BJ (cell line): ENCODE results near the gene MAPKAP1. TPM values are rescaled to one million over a fixed set of nuclear protein-coding genes. Genes with fewer than 3 reads are reported as not detected.

Experiments
- CTCF ChIA-PET: fragments of 350-600 bp; formaldehyde crosslinking; extraction: SDS; loops from one replicate; lab custom pipeline; 2021; ENCODE audit warnings: antibody characterized with exemption, inconsistent platforms; lab: Yijun Ruan, JAX
- POLR2A ChIA-PET: fragments of 300-600 bp; sonication (Branson Sonifier 250); formaldehyde crosslinking; extraction: SDS; loops from one replicate; lab custom pipeline; 2021; ENCODE audit warnings: antibody characterized with exemption; lab: Charles Lee
- DNase-seq: peaks from one replicate; pipeline ENCODE4 v3.0.0-alpha.2; 2011; ENCODE audit warnings: low read depth
- H3K27me3 ChIP-seq: 2 replicates; pipeline ENCODE4 v1.6.0; 2011; ENCODE audit warnings: low read length; ENCODE audit not compliant: control insufficient read depth, insufficient read depth
- H3K36me3 ChIP-seq: 2 replicates; pipeline ENCODE4 v1.5.1; 2011; ENCODE audit warnings: low read length; ENCODE audit not compliant: control insufficient read depth, insufficient read depth
- H3K4me3 ChIP-seq: 2 replicates; pipeline ENCODE4 v1.5.1; 2011; ENCODE audit warnings: low read depth, mild to moderate bottlenecking, control low read depth, low read length
- polyA plus RNA-seq: library from polyadenylated mRNA; depleted of rRNA; stranded (reverse); fragments of >200 nt; gene quantifications from 2 replicates; pipeline ENCODE4 v1.2.3, GENCODE V29; 2011
- TF ChIP-seq, protein P1 (sequence below): IDR thresholded peaks from 2 replicates; pipeline ENCODE4 v1.5.1; 2011; ENCODE audit warnings: low read depth, mild to moderate bottlenecking, control low read depth, inconsistent platforms, low read length, moderate library complexity; ENCODE audit not compliant: insufficient read depth

Gene MAPKAP1
- polyA plus RNA-seq, 1 experiment = 113 TPM

- ChIA-PET POLR2A (no interaction called here), CTCF (no interaction called here)
- TF ChIP-seq, protein P1, sequence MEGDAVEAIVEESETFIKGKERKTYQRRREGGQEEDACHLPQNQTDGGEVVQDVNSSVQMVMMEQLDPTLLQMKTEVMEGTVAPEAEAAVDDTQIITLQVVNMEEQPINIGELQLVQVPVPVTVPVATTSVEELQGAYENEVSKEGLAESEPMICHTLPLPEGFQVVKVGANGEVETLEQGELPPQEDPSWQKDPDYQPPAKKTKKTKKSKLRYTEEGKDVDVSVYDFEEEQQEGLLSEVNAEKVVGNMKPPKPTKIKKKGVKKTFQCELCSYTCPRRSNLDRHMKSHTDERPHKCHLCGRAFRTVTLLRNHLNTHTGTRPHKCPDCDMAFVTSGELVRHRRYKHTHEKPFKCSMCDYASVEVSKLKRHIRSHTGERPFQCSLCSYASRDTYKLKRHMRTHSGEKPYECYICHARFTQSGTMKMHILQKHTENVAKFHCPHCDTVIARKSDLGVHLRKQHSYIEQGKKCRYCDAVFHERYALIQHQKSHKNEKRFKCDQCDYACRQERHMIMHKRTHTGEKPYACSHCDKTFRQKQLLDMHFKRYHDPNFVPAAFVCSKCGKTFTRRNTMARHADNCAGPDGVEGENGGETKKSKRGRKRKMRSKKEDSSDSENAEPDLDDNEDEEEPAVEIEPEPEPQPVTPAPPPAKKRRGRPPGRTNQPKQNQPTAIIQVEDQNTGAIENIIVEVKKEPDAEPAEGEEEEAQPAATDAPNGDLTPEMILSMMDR = no peak
- no peak overlapping the region for H3K4me3 ChIP-seq
- DNase-seq = no peak
- no peaks in the 10 kb centered on the region for H3K36me3 ChIP-seq
- H3K27me3 ChIP-seq = no peaks in the 10 kb centered on the region
Measured at GRCh38 chr9:125460883-125461635, 245.9 kb downstream of the MAPKAP1 start.

DNA sequence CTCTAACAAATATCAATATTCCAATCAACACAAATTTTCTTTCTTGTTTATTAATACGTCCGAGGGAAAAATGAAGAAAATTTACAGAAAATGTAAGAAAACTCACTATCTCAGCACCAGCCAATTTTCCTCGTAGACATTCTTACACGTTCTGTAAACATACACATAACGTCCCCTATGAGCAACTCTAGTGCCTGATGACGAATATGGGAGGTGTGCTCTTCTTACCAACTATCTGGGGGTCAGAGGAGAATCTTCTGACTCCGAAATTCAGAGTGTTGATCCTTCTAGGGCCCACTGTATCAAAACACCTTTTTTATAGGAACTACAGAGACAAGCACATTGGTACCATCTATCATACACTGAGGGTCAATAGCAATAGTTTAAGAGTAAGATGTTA lies 246.7 kb downstream of the MAPKAP1 start:
- ChIA-PET POLR2A (no interaction called here), CTCF (no interaction called here)
- DNase-seq = no peak
- H3K27me3 ChIP-seq = no peaks in the 10 kb centered on the region
- TF ChIP-seq, protein P1 = no peak
- no peak overlapping the region for H3K4me3 ChIP-seq
- no peaks in the 10 kb centered on the region for H3K36me3 ChIP-seq

- POLR2A ChIA-PET = no interaction called here
- CTCF ChIA-PET = interaction anchor here (1.0 kb wide), 1 partner anchor 101 kb away, joined by 3 read pairs; no protein-coding TSS in a partner anchor
- H3K27me3 ChIP-seq = no peaks in the 10 kb centered on the region
- TF ChIP-seq, protein P1 = no peak
- no peaks in the 10 kb centered on the region for H3K36me3 ChIP-seq
- DNase-seq = no peak
- H3K4me3 ChIP-seq = no peak overlapping the region
Measured at GRCh38 chr9:125457357-125457756, 249.7 kb downstream of the MAPKAP1 start.

GRCh38 chr9:125455876-125456275 lies 251.1 kb downstream of the MAPKAP1 start:
- no peak for DNase-seq
- TF ChIP-seq, protein P1 = no peak
- Histone ChIP-seq H3K4me3 (no peak overlapping the region), H3K36me3 (peaks cover 2% of the 10 kb centered on the region), H3K27me3 (no peaks in the 10 kb centered on the region)
- POLR2A ChIA-PET = no interaction called here
- CTCF ChIA-PET = no interaction called here

DNA sequence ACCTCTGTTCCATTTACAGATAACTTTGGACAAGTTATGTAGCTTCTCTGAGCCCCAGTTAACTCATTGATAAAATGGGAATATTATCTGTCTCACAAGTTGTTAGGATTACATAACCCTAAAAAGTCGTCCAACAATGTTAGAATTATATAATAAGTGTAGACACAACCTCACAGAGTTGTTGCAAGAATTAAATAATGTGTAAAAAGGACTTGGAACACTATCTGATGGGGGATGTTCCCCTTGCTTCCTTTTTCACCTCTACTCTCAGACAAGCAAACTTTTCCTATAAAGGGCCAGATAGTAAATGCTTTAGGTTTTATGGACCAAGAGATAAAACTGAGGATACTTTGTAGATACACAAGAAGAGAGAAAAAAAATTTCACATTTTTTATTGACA lies 251.9 kb downstream of the MAPKAP1 start:
- Histone ChIP-seq H3K36me3 (peaks cover 2% of the 10 kb centered on the region), H3K27me3 (no peaks in the 10 kb centered on the region), H3K4me3 (no peak overlapping the region)
- TF ChIP-seq, protein P1 = no peak
- CTCF ChIA-PET = no interaction called here
- POLR2A ChIA-PET = no interaction called here
- DNase-seq = no peak
